Peyer's patch (tissue), 4 donors: Measurements from ENCODE around the gene HNRNPL. TPM values are rescaled to one million over a fixed set of nuclear protein-coding genes. Genes with fewer than 3 reads are reported as not detected.
"Not testable (repeated sequence)": the region's sequence is repeated elsewhere in the genome, so short reads cannot be mapped to it uniquely, and the experiment has no call there.

Experiments
- DNase-seq, 3 donors: peaks; one replicate each; pipeline ENCODE4 v3.0.0-alpha.2; 2017 to 2019
- H3K27ac ChIP-seq, 4 donors: fragments of 200-600 bp; sonication (generic); one replicate each; pipeline ENCODE4 v1.5.1; 2016 to 2019
- H3K27me3 ChIP-seq, 2 donors: fragments of 200-600 bp; sonication (generic); one replicate each; pipeline ENCODE4 v1.5.1; 2019
- H3K36me3 ChIP-seq, 3 donors: fragments of 200-600 bp; sonication (generic); one replicate each; pipeline ENCODE4 v1.5.1; 2016 to 2019
- H3K4me1 ChIP-seq, 4 donors: fragments of 200-600 bp; sonication (generic); one replicate each; pipeline ENCODE4 v1.5.1; 2016 to 2019
- H3K4me3 ChIP-seq, 4 donors: fragments of 200-600 bp; sonication (generic); 1 replicate in 3 of 4; 2 replicates in 1 of 4; pipeline ENCODE4 v1.5.1; 2016 to 2019; ENCODE audit warnings: mild to moderate bottlenecking in 1 of 4
- H3K9me3 ChIP-seq, 4 donors: fragments of 200-600 bp; sonication (generic); one replicate each; pipeline ENCODE4 v1.5.1; 2016 to 2019; ENCODE audit warnings: mild to moderate bottlenecking in 1 of 4
- POLR2A ChIP-seq, 2 donors: fragments of 450-650 bp; IDR thresholded peaks; one replicate each; pipeline ENCODE4 v1.5.1; 2017; ENCODE audit warnings: antibody characterized with exemption in 2 of 2, mild to moderate bottlenecking in 2 of 2, moderate library complexity in 2 of 2
- small RNA-seq, 2 donors: library from RNA; depleted of rRNA; stranded (forward); fragments of <200 nt; gene quantifications; one replicate each; pipeline ENCODE3, GENCODE V24; 2016
- total RNA-seq, 4 donors: library from RNA; depleted of rRNA; stranded (reverse); fragments of >200 nt; gene quantifications; one replicate each; pipeline ENCODE4 v1.1.0, GENCODE V29; 2016
- TF ChIP-seq, protein P1 (sequence below), 6 experiments: fragments of 450-650 bp in 4 of 6; fragments of 200-600 bp in 2 of 6; sonication (generic) in 1 of 6; IDR thresholded peaks; one replicate each; pipeline ENCODE4 v1.5.1; 2017 to 2019; ENCODE audit warnings: antibody characterized with exemption in 6 of 6, mild to moderate bottlenecking in 3 of 6, moderate library complexity in 1 of 6

Gene HNRNPL
- total RNA-seq, 4 donors from 2014 or later, result 149 to 229 (median 186) TPM

- peak; percentile 44 to 69 (median 67) for DNase-seq
- H3K4me1 ChIP-seq, result peaks cover 0 to 4% (median 0%) of the 10 kb centered on the region in 4 donors
- H3K9me3 ChIP-seq, result no peaks in the 10 kb centered on the region
- H3K27ac ChIP-seq, result peak overlapping the region in 2 of 4 donors; percentile 9 to 46
- H3K4me3 ChIP-seq, result peak overlapping the region; percentile 7 to 52 (median 35)
- H3K27me3 ChIP-seq, result no peaks in the 10 kb centered on the region
- H3K36me3 ChIP-seq, result no peaks in the 10 kb centered on the region
- TF ChIP-seq, protein P1, sequence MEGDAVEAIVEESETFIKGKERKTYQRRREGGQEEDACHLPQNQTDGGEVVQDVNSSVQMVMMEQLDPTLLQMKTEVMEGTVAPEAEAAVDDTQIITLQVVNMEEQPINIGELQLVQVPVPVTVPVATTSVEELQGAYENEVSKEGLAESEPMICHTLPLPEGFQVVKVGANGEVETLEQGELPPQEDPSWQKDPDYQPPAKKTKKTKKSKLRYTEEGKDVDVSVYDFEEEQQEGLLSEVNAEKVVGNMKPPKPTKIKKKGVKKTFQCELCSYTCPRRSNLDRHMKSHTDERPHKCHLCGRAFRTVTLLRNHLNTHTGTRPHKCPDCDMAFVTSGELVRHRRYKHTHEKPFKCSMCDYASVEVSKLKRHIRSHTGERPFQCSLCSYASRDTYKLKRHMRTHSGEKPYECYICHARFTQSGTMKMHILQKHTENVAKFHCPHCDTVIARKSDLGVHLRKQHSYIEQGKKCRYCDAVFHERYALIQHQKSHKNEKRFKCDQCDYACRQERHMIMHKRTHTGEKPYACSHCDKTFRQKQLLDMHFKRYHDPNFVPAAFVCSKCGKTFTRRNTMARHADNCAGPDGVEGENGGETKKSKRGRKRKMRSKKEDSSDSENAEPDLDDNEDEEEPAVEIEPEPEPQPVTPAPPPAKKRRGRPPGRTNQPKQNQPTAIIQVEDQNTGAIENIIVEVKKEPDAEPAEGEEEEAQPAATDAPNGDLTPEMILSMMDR (IDR thresholded peaks at IDR 0.05), result peak; percentile 25 to 66 (median 41)
- peak in 1 of 2 donors; percentile 6 for TF ChIP-seq POLR2A (IDR thresholded peaks at IDR 0.05)
Observed at GRCh38 chr19:38792250-38793111, 57.3 kb downstream of the HNRNPL start.

DNA sequence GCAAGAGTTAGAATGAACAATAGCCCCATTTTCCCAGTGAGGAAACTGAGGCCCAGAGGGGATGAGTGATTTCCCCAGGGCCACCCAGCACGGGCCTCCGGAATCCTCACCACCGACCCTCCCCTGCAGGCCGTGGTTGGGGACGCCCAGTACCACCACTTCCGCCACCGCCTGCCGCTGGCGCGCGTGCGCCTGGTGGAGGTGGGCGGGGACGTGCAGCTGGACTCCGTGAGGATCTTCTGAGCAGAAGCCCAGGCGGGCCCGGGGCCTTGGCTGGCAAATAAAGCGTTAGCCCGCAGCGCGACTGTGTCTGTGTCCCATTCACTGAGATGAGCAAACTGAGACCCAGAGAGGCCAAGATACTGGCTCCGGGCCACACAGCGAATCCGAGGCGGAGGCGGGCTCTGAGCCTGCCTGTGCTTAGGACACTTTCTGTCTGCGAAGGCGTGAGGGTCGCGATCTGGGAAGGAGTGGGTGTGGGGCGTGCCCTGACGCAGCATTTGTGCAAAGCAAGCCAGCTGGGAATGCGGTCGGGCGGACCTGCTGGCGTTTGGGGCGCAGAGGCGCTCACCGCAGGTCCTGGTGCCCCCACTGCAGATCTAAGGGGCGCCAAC lies 58.2 kb downstream of the HNRNPL start:
- H3K9me3 ChIP-seq, H3K4me1 ChIP-seq, DNase-seq, H3K36me3 ChIP-seq, H3K27me3 ChIP-seq: not testable (repeated sequence)
- peak overlapping the region in 1 of 4 donors; percentile 39 for H3K4me3 ChIP-seq
- H3K27ac ChIP-seq, result peak overlapping the region in 1 of 4 donors; percentile 46

- not testable (repeated sequence) for DNase-seq, H3K9me3 ChIP-seq, H3K36me3 ChIP-seq, H3K27me3 ChIP-seq, H3K4me1 ChIP-seq
- peak overlapping the region in 1 of 4 donors; percentile 39 for H3K4me3 ChIP-seq
- H3K27ac ChIP-seq, result peak overlapping the region in 1 of 4 donors; percentile 46
Observed at GRCh38 chr19:38790507-38791403, 59.0 kb downstream of the HNRNPL start.

DNA sequence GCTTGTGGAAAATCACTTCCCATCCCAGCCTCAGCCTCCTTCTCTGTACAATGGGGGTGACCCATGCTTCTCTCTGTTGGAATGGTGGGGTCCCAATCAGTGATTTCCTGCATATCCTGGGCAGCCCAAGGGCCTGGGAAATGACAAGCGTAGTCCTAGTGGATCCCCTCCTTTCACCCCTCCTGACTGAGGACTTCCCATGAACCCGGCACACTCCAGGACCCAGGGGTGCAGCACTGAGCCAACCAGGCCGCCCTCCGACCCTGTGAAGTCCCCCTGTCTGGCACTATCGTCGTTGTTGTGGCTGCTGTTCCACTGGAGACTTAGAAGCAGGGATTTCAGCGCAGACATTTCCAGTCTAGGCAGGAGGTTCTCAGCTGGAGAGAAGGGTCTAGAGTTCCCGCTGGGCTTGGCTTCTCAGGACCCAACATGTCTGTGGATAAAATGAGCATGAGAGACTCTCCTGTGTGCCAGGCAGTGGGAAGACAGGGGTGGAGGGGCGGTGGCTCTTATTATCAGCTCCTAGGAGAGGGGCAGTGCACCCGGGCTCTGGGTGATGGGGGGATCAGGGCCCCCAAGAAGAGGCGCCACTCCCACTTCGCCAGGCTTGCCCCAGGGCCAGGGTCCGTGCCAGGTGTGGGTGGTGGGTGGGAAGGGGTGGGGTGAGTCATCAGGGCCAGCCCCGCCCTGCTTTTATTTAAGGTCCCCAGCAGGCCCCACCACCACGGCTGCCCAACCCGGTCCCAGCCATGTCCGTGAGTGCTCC lies 61.1 kb downstream of the HNRNPL start, which contains the start of gene LGALS7B:
TSS of gene LGALS7B (plus strand) at position 723 of the 766 bp plus-strand sequence. CDS start at position 750, 27 bp downstream.
- Histone ChIP-seq H3K4me3 (no peak within 1 kb of the TSS), H3K9me3 (no peaks in the 10 kb centered on the region), H3K27ac (no peak within 1 kb of the TSS), H3K4me1 (peaks cover 0 to 4% (median 0%) of the 10 kb centered on the region in 4 donors), H3K27me3 (no peaks in the 10 kb centered on the region), H3K36me3 (no peaks in the 10 kb centered on the region)
- DNase-seq, result no peak
- TF ChIP-seq, protein P1 (IDR thresholded peaks at IDR 0.05), result no peak
- TF ChIP-seq POLR2A (IDR thresholded peaks at IDR 0.05), result no peak

DNA sequence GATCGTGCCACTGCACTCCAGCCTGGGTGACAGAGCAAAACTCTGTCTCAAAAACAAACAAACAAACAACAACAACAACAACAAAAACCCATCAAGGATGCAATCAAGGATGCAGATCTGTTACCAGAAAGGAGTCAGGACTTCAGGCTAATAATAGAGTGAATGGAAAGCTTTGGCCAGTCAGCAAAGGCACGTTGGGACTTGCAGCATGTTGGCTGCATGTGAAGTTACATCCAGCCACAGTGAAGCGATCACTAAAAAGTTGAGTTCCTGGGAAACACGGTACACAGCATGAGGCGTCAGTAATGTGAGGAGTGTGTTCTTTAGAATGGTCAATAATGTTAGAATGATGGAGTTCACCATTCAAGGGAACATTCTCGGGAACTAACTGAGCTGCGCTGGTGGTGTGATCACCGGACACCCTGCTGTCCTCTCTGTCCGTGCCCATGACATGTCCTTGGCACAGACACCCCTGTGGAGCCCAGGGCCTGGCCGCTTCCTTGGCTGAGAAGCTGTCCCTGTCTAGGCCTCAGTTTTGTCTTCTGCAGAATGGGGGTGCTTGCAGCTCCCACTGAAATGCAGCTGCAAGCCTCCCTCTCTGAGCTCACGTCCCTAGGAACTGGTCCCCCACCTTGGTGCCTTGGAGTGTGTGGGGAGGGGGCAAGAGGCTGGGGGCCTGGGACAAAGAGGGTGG lies 63.1 kb downstream of the HNRNPL start:
- Histone ChIP-seq H3K4me1 (no peaks in the 10 kb centered on the region), H3K27me3 (no peaks in the 10 kb centered on the region), H3K9me3 (no peaks in the 10 kb centered on the region), H3K36me3 (no peaks in the 10 kb centered on the region), H3K27ac (no peak overlapping the region), H3K4me3 (no peak overlapping the region)
- TF ChIP-seq, protein P1 (IDR thresholded peaks at IDR 0.05), result no peak
- TF ChIP-seq POLR2A (IDR thresholded peaks at IDR 0.05), result no peak
- DNase-seq, result no peak

Small RNAs within 50 kb of the gene (small RNA-seq; reads per million reads assigned to genes)
- 0 reads per million in 2 donors for gene RNU6-140P

Other genes starting within 250 kb of the HNRNPL start
- gene MAP4K1, start 232.0 kb downstream of the HNRNPL start, total RNA-seq, result 100 to 1,000 TPM in 1 of 4 donors, 10 to 100 TPM in 1, 1 to 10 TPM in 2; 7.0 to 116 (median 10.4) TPM
- 100 to 1,000 TPM; 314 to 442 (median 369) TPM for gene EIF3K, start 230.8 kb downstream of the HNRNPL start, total RNA-seq
- gene ACTN4, start 202.3 kb downstream of the HNRNPL start, total RNA-seq, result 1,000 to 10,000 TPM in 1 of 4 donors, 100 to 1,000 TPM in 3; 360 to 1,049 (median 814) TPM
- gene CAPN12, start 105.5 kb downstream of the HNRNPL start, total RNA-seq, result 10 to 100 TPM in 1 of 4 donors, 1 to 10 TPM in 3; 5.8 to 56.8 (median 6.4) TPM
- gene LGALS7, start 76.5 kb downstream of the HNRNPL start, total RNA-seq, result not detected
- gene LGALS7B, start 60.8 kb downstream of the HNRNPL start, total RNA-seq, result not detected
- 1,000 to 10,000 TPM; 1,215 to 4,170 (median 2,579) TPM for gene LGALS4, start 37.0 kb downstream of the HNRNPL start, total RNA-seq
- gene ECH1, start 18.2 kb downstream of the HNRNPL start, total RNA-seq, result 100 to 1,000 TPM; 138 to 276 (median 156) TPM
- 10 to 100 TPM in 1 of 4 donors, 1 to 10 TPM in 3; 4.6 to 22.3 (median 7.2) TPM for gene RINL, start 28.3 kb upstream of the HNRNPL start, total RNA-seq
- 10 to 100 TPM; 40.4 to 90.9 (median 78.6) TPM for gene SIRT2, start 49.6 kb upstream of the HNRNPL start, total RNA-seq
- 10 to 100 TPM; 12.4 to 27.7 (median 22.8) TPM for gene NFKBIB, start 50.0 kb upstream of the HNRNPL start, total RNA-seq
- gene CCER2, start 62.2 kb upstream of the HNRNPL start, total RNA-seq, result 1 to 10 TPM in 2 of 4 donors, not detected in 2; 1.4 to 1.5 TPM
- 100 to 1,000 TPM in 1 of 4 donors, 10 to 100 TPM in 3; 18.2 to 134 (median 38.4) TPM for gene SARS2, start 80.8 kb upstream of the HNRNPL start, total RNA-seq
- gene MRPS12, start 81.0 kb upstream of the HNRNPL start, total RNA-seq, result 10 to 100 TPM; 29.8 to 56.1 (median 35.6) TPM
- gene FBXO17, start 125.8 kb upstream of the HNRNPL start, total RNA-seq, result 1 to 10 TPM; 1.4 to 5.4 (median 3.9) TPM
- gene FBXO27, start 182.6 kb upstream of the HNRNPL start, total RNA-seq, result 10 to 100 TPM in 1 of 4 donors, 1 to 10 TPM in 3; 1.2 to 12.4 (median 3.6) TPM
- gene ACP7, start 234.4 kb upstream of the HNRNPL start, total RNA-seq, result not detected